Thoracic aorta endothelial cell (primary cell): ENCODE results near the gene CCT2. TPM values are rescaled to one million over a fixed set of nuclear protein-coding genes. Genes with fewer than 3 reads are reported as not detected.

Experiments
- small RNA-seq: library from RNA; depleted of rRNA; stranded (forward); fragments of <200 nt; gene quantifications from one replicate; pipeline ENCODE3, GENCODE V24; 2012
- total RNA-seq: library from RNA; depleted of rRNA; stranded (reverse); fragments of >200 nt; gene quantifications from 2 replicates; pipeline ENCODE4 v1.2.3, GENCODE V29; 2012

Gene CCT2
- total RNA-seq: 430 and 444 TPM in 2 replicates

GRCh38 chr12:69585189-69586062 is at the start of gene CCT2:
Gene CCT2, plus strand, starts transcription at chr12:69585459. Its CDS starts 63 bp downstream, at chr12:69585522.

GRCh38 chr12:69610729-69611128 is 25.5 kb downstream of the CCT2 start, which contains the start of gene LRRC10:
Gene LRRC10, minus strand, starts transcription at chr12:69610907. Its CDS starts 69 bp downstream, at chr12:69610838.

Small RNA genes lying within 50 kb of the gene (small RNA-seq; reads per million reads assigned to genes)
- gene MIR3913-1: not detected

Other genes with a start within 250 kb of the CCT2 start
- gene LYZ, start 237.1 kb upstream of the CCT2 start, total RNA-seq: not detected in 2 replicates
- gene YEATS4, start 225.7 kb upstream of the CCT2 start, total RNA-seq: 31.8 and 44.4 TPM in 2 replicates
- 26.9 and 27.4 TPM in 2 replicates for gene FRS2, start 115.1 kb upstream of the CCT2 start, total RNA-seq
- not detected in 2 replicates for gene LRRC10, start 25.4 kb downstream of the CCT2 start, total RNA-seq
- 0.07 and 0.13 TPM in 2 replicates for gene BEST3, start 113.8 kb downstream of the CCT2 start, total RNA-seq
- gene RAB3IP, start 153.4 kb downstream of the CCT2 start, total RNA-seq: 28.0 and 46.5 TPM in 2 replicates
- gene MYRFL, start 239.8 kb downstream of the CCT2 start, total RNA-seq: 0.14 and 0.40 TPM in 2 replicates